Activated naive CD4-positive, alpha-beta T cell treated with anti-CD3 and anti-CD28 coated beads, Interleukin-2, amount 50 U/mL, for 16 hours (primary cell): ENCODE results near the gene RALGAPA2.

Experiments
- DNase-seq: peaks from one replicate; pipeline ENCODE4 v3.0.0-alpha.2; 2020

RALGAPA2 gene

DNA sequence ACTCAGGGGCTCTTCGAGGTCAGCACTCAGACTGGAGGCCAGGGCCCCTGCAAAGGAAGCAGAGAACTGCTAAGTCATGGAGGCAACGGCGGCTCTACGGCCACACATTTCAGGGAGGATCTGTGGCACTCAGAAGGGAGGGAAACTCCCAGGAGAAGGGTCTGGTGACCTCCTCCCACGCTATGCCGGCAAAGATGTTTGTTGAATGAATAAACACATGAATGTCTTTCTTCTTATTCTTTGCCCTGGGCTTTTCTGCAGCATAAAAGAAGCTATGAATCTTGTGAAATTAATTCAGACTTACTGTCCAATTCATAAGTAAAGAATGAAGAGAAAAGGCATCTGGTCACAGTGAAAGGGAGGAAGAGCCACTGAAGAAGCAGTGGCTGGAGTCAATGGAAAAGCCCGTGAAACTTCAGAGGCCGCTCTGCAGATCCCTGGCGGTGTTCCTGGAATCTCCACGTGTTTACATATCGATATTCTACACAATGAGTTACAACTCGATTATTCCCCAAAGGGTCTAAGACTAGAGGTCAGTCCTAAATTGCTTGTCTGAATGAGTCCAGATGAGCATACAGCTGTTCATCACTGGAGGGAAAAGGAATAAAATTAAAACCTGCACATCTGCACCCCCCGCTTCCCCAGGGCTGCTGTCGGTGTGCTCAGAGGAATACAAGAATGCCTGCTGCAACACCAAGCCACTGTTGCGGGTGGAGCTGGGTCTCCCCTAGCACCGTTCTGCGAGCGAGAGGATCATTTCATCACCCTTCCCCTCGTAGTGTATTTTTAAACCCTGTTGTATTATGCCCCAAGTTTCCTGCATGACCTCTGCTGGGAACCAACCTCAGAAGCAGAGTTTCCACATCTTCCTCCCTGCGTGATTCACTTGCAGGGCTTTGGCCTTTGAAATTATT lies 319.0 kb downstream of the RALGAPA2 start:
- no peak for DNase-seq

- no peak for DNase-seq
These were observed 320.7 kb downstream of the RALGAPA2 start for GRCh38 chr20:20391766-20392165.

GRCh38 chr20:20391115-20391514 lies 321.3 kb downstream of the RALGAPA2 start:
- DNase-seq = no peak

- DNase-seq = no peak
These were observed 322.1 kb downstream of the RALGAPA2 start for GRCh38 chr20:20390393-20390792.

GRCh38 chr20:20386192-20386591 lies 326.3 kb downstream of the RALGAPA2 start:
- no peak for DNase-seq

- DNase-seq = no peak
These were observed 336.6 kb downstream of the RALGAPA2 start for GRCh38 chr20:20375862-20376261.

DNA sequence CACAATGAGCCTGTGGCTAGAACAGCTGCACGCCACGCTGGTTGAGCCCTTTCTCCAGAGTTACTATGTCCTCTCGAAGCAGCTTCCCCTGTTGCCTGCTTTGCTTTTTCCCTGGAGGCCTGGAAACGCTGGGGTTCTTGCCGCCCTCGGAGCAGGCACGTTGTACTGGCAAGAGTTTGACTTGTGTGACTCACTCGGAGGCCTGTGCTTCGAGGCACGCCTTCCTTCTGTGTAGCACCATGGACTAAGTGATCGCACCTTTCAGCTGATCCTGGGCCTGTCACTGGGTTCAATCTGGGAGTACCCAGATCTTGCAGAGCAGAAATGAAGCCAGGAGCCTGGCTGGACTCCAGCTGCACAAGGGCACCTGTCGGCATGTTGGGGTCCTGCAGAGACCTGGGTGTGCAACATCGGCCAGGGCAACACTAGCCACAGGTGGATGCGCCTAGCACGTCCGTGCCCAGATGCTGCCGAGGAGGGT lies 339.3 kb downstream of the RALGAPA2 start:
- no peak for DNase-seq

GRCh38 chr20:20371681-20372080 lies 340.8 kb downstream of the RALGAPA2 start:
- DNase-seq = no peak

- no peak for DNase-seq
These were observed 341.4 kb downstream of the RALGAPA2 start for GRCh38 chr20:20371083-20371482.

GRCh38 chr20:20370094-20370575 lies 342.3 kb downstream of the RALGAPA2 start:
- DNase-seq = no peak

- no peak for DNase-seq
These were observed 343.0 kb downstream of the RALGAPA2 start for GRCh38 chr20:20369250-20370093.

- no peak for DNase-seq
These were observed 343.8 kb downstream of the RALGAPA2 start for GRCh38 chr20:20368418-20369249.

DNA sequence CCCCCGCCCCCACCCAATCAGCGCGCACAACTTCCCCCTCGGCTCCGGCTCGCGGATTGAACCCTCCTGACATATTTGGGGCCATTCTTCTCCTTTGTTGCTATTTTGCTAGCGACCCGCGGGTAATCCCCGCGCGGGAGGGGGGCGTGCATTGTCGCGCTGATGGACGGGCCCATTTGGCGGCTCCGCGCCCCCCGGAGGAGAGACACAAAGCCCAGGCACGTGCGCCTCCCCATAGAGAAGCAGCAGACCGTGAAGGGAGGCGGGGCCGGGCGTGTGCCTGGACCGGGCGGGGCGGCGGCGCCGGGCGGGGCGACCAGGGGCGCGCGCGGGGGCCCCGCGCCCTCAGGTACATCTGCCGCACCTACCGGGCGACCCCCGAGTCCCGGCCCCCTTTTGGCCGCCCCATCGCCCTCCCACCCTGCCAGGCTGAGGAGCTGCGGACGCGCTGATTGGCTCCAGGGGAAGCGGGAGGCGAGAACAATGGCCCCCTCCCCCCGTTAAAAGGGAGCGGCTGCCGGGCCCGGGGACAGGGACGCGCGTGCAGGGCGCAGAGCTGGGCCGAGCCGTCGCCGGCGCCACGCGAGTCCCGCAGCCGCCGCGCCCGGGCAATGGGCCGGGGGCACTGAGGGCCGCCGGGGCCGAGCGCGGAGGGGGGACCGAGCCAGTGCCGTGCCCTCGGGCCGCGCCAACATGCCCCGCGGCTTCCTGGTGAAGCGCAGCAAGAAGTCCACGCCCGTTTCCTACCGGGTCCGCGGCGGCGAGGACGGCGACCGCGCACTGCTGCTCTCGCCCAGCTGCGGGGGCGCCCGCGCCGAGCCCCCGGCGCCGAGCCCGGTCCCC lies 344.6 kb downstream of the RALGAPA2 start, which contains the start of gene INSM1:
Gene INSM1 (plus strand): TSS at position 530 of the 843 bp plus-strand sequence. CDS start 164 bp downstream, at position 694.
- no peak for DNase-seq

DNA sequence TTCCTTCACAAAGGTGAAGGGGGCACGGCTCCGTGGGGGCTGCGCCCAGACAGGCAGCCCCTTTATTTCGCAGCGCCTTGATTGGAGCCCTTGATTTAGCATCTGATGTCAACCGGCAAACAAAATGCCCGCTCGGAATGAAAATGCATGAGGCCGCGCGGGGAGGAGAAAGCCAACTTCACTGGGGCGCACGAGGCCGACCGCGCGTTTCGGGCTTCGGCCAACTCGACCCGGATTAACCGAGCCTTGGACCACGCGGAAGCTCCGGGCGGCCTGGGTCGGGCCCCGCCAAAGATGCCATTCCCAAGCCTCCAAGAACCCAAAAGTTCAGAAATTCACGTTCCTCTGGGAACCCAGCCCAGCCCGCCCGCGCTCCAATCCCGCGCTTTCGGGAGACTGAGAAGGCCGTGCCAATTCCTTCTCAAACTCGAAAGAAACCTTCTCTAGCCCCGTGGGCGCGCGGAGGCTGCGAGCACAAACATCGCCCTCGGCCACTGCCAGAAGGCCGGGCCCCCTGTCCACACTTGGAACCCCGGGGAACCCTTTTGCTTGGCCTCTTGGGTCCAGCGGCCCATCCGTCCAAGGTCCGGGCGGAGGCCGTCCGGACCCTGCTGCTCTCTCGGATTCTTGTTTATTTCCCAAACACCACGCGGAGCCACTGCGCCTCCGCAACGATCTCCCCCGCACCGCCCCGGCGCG lies 345.4 kb downstream of the RALGAPA2 start:
- DNase-seq = no peak

DNA sequence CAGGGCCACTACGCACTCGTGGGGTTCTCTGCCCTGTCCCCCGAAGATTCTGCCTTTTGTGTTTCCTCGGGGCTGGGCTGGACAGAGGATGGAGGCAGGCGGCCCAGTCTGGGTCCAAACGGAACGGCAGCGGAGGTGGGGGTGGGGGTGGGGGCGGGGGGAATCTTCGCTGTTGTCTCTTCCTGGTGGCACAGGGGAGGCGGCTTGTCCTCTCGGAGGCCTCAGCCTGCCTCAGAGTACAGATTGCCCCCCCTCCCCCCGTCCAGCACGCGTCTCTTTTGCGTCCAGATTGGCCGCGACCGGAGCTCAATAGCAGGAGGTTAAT lies 345.9 kb downstream of the RALGAPA2 start:
- DNase-seq = no peak

DNA sequence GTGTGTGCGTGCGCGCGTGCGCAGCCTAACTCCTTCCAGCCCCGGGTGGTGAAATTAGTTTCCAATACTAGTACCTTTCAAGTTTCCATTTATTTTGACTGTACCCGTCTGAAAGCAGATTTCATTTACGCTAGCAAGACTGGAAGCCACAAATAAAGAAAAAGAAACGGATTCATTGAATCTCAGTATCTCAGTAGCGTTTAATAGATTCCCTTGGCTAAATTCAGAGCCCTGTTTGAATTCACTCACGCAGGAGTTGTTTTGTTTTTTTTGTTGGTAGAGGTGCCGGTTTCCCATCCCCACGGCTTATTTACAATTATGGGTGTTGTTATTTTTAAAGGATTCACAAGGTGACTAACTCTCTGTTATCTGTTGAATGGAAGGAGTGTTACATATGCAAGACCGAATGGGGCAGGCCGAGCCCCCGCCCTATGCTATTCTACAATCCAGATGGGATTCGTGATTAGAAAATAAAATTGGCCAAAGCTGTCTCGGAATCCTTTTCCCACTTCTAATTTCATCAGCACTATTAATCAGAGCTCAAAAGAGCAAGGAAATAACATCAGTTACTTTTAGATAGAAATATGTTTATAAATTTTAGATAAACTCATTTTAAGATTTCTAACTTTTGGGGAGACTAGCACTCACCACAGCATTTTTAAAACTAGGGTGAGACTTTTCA lies 346.8 kb downstream of the RALGAPA2 start:
- DNase-seq = no peak

- DNase-seq = no peak
These were observed 347.6 kb downstream of the RALGAPA2 start for GRCh38 chr20:20364593-20365479.

- DNase-seq = no peak
These were observed 348.4 kb downstream of the RALGAPA2 start for GRCh38 chr20:20363799-20364592.
